Choroid plexus epithelial cell (primary cell): ENCODE results near the gene PTBP1.
"Not testable (repeated sequence)": the region's sequence is repeated elsewhere in the genome, so short reads cannot be mapped to it uniquely, and the experiment has no call there.

Experiments used
- DNase-seq: peaks from one replicate; pipeline ENCODE4 v3.0.0-alpha.2; 2010; ENCODE audit warnings: low read depth
- H3K4me3 ChIP-seq: 2 replicates; pipeline ENCODE4 v1.5.1; 2011; ENCODE audit warnings: low read depth, mild to moderate bottlenecking, control low read depth, low read length, moderate library complexity
- TF ChIP-seq, protein P1 (sequence below): conservative IDR thresholded peaks from 2 replicates; pipeline ENCODE4 v1.5.1; 2011; ENCODE audit warnings: low read depth, mild to moderate bottlenecking, control low read depth, inconsistent platforms, low read length, moderate library complexity

The PTBP1 gene

DNA sequence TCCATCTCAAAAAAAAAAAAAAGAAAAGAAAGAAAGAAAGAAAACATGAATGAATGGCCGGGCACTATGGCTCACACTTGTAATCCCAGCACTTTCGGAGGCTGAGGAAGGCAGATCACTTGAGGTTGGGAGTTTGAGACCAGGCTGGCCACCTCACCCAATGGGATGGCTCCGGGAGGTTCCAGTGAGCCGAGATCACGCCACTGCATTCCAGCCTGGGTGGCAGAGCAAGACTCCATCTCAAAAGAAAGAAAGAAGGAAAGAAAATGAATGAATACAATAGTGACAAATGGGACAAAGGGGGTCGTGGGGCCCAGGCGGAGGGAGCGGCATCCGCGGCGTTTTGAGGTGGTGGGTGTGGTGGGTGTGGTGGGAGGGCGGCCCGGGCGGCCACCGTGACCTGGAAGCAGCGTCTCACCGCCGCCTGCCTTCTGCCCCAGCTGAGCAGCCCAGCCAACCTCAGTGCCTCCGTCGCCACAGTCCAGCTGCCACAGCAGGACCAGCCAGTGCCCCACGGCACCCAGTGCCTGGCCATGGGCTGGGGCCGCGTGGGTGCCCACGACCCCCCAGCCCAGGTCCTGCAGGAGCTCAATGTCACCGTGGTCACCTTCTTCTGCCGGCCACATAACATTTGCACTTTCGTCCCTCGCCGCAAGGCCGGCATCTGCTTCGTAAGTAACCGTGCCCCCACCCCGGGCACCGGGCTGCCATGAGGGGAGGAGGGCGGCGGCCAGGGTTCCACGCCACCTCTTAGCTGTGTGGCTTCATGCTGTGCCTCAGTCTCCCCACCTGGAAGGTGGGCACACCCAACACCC lies 48.7 kb downstream of the PTBP1 start:
- no peak for DNase-seq
- TF ChIP-seq, protein P1, sequence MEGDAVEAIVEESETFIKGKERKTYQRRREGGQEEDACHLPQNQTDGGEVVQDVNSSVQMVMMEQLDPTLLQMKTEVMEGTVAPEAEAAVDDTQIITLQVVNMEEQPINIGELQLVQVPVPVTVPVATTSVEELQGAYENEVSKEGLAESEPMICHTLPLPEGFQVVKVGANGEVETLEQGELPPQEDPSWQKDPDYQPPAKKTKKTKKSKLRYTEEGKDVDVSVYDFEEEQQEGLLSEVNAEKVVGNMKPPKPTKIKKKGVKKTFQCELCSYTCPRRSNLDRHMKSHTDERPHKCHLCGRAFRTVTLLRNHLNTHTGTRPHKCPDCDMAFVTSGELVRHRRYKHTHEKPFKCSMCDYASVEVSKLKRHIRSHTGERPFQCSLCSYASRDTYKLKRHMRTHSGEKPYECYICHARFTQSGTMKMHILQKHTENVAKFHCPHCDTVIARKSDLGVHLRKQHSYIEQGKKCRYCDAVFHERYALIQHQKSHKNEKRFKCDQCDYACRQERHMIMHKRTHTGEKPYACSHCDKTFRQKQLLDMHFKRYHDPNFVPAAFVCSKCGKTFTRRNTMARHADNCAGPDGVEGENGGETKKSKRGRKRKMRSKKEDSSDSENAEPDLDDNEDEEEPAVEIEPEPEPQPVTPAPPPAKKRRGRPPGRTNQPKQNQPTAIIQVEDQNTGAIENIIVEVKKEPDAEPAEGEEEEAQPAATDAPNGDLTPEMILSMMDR = no peak
- H3K4me3 ChIP-seq = no peak overlapping the region

DNA sequence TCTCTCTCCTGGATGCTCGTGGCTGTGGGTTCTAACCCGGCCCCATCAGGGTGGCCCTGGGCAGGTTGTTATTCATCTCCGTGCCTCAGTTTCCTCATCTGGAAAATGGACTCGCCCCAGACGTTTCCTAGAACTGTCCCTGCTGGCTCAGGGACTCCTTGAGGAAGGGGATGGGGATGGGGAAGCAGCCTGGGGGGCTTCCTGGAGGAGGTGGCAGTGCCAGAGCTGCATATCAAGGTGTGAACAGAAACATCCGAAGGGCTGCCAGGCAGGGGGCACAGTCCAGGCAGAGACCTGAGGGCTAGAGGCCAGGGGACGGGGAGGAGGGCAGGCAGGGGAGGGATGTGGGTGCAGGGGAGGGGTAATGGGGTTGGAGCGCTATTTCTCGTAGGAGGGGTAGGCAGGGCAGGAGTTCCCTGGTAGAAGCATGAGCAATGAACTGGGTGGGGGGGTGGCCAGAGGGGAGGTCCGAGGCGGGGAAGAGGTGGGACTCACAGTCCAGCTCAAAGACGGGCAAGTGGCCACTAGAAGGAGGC lies 51.2 kb downstream of the PTBP1 start:
- no peak overlapping the region for H3K4me3 ChIP-seq
- no peak for DNase-seq
- TF ChIP-seq, protein P1 = no peak

DNA sequence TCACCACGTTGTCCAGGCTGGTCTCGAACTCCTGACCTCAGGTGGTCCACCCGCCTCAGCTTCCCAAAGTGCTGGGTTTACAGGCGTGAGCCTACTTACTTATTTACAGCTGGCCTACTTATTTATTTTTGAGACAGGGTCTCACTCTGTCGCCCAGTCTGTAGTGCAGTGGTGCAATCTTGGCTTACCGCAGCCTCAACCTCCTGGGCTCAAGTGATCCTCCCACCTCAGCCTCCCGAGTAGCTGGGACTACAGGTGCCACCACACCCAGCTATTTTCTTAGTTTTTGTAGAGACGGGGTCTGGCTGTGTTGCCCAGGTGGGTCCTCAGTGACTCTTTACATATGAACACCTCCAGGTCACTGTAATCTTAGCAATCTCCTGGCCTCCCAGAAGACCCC lies 51.9 kb downstream of the PTBP1 start:
- DNase-seq, H3K4me3 ChIP-seq: not testable (repeated sequence)

DNA sequence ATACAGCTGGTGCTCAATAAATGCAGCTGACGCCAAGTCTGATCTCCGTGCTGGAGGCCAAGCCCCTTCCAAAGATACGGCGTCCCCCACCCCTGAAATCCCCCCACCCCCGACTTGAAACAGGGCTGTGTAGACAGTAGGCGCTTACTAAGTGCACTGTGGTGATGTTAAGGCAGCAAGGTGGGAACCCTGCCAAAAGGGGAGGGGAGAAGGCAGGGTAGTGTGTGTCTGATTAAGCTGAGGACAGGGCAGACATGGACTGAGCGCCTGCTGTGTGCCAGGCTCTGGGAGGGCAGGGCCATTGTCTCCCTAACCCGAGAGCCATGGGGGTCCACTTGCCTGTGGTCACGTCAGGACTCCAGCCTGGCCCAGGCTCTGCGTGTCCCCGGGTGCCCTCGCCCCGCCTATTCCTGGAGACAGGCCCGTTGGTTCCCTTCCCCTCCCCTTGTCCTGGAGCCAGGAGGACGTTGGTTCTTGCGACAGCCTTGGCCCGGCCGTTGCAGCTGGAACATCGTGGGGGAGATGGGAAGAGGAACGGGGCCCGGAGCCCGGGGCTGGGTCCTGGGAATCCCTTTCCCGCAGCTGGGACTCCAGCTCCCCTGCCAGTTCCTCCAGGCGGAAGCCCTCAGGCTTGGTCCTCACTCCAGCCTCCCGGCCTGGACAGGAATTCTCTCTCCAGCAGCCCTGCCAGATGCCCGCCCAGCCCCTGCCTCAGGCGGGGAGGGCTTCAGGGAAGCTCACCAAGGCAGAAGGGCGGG lies 53.1 kb downstream of the PTBP1 start:
- peak; percentile 90 for DNase-seq
- TF ChIP-seq, protein P1 = no peak
- H3K4me3 ChIP-seq = peak overlapping the region; percentile 8

DNA sequence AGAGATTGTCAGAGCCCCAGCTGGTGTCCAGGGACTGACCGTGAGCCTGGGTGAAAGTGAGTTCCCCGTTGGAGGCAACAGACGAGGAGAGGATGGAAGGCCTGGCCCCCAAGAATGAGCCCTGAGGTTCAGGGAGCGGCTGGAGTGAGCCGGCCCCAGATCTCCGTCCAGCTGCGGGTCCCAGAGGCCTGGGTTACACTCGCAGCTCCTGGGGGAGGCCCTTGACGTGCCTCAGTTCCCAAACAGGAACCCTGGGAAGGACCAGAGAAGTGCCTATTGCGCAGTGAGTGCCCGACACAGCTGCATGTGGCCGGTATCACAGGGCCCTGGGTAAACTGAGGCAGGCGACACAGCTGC lies 53.7 kb downstream of the PTBP1 start:
- H3K4me3 ChIP-seq = no peak overlapping the region
- TF ChIP-seq, protein P1 = no peak

DNA sequence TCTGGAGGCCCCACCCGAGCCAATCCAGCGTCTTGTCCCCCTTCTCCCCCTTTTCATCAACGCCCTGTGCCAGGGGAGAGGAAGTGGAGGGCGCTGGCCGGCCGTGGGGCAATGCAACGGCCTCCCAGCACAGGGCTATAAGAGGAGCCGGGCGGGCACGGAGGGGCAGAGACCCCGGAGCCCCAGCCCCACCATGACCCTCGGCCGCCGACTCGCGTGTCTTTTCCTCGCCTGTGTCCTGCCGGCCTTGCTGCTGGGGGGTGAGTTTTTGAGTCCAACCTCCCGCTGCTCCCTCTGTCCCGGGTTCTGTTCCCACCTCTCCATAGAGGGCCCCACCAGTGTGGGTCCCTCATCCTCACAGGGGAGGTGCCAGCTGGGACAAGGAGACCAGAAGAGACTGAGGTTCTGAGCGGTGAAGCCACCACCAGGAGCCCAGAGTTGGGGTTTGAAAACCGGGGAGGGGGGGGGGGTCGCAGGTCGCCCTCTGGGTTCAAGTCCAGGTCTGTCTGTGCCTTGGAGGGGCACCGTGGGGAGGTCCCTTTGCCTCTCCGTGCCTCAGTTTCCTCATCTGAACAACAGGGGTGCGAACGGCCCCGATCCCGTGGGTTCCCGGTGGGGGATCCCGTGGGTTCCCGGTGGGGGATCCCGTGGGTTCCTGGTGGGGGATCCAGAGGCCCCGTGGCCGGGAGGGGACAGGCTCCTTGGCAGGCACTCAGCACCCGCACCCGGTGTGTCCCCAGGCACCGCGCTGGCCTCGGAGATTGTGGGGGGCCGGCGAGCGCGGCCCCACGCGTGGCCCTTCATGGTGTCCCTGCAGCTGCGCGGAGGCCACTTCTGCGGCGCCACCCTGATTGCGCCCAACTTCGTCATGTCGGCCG lies 55.1 kb downstream of the PTBP1 start, which contains the start of gene ELANE:
TSS of gene ELANE (plus strand) at position 168 of the 878 bp plus-strand sequence. CDS start at position 194, 26 bp downstream.
- no peak within 1 kb of the TSS for H3K4me3 ChIP-seq
- DNase-seq = no peak
- TF ChIP-seq, protein P1 = no peak

More for the DNA sequence above, 53.7 kb downstream of the PTBP1 start:
- DNase-seq = no peak
